HG03135 (cell line): Measurements from ENCODE around the gene FTO.

Experiments
- ATAC-seq: cut with Tn5 transposase; IDR thresholded peaks from one replicate; pipeline ENCODE4 v1.9.1; 2021; ENCODE audit warnings: mild to moderate bottlenecking, moderate library complexity; ENCODE audit not compliant: unreplicated experiment

FTO gene

DNA sequence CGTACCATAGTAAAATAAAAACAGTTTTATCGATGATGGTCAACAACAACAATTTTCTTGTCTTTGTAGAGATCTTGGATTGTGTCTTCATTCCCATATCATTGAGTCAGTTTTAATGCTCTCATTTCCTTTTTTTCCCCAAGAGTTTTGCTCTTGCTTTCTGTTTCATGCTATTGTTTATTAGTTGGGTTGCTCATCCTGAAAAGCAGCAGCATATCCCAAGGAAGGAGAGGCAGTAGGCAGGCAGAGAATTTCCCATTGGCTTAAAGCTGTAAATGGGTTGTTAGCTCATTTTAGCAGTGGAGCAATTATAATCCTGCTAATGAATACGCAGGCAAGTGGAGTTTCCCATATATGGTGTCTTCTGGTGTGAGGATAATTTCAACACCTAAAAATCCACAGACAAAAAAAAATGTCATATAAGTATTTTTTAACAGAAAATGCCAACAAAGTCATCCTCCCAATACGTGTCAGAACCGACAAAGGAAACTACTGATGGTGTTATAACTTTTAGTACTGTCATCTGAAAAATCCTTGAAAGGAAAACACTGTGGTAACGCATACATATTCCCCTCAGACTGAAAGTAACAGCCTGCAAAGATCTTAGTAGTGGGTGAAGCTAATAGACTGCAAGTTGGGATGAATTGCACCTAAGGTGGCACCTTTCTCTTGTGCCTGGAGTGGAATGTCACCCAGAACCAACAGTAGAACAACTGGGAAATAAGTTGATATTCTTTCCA lies 218.3 kb downstream of the FTO start:
- no peak for ATAC-seq

DNA sequence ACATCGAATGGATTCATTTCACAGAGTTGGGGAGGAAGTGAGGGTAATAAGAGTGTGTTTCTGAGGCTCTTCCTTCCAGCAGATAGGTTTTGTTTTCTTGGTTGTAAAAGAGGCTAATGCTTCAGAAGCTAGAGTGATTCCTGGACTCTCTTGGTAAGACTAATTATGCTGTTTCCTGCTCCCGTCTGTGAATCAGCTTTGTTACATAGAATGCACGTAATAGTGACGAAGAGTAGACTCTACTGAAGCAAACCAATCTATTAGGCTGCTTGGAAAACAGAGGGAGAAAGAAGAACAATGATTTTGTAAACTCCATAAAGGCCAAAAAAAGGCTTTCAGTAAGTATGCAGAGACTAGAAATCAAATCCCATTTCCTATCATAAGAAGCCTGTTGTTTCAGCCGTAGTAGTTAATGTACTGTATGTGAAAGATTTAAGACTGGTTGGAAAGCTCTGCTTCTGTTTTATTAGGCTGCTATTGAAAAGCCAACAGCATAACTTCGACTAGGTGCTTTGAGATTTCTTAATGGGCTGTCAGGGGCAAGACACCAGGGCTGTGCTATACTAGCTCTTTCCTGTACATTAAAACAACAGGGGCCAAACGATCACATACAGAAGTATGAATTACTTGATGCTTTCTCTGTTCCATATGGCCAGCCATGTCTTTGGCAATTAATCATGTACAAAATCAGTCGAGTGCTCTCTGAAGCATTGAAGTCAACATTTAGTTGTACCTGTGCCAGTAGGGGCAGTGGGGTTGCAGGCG lies 219.0 kb downstream of the FTO start:
- ATAC-seq: no peak

DNA sequence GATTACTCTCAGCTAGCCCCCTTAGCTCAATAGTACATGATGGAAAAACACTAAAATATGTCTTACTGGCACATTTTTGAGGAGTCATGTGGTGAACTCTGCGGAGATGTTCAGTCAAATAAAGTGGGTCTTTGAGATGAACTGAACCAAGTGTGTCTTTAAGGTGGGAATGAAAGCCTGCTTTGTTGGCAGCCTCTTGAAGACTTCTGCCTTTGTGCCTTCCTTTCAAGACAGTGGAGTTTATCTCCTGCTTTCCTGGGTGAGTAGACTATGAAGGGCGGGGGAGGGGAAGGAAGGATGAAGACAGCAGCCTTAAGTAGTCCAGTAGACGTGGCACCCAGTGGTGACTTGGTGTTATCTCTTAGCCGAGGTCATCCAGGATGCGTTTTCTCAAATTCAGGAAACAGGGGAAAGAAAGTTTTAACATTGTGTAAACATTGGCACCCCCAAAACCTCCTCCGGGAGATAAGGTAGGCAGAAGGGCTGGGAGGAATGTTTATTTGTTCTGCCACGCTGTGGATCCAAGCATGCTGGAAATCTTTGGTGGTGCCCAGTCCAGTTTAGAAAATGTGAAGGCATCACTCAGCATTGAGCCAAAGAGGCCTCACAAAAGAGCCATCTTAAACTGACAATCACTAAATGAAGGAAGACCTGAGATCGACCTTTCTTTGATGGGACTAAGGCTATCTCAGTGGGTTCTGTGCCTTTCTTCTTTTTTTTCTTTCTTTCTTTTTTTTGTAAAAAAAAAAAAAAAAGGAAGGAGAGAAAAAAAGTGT lies 220.6 kb downstream of the FTO start:
- no peak for ATAC-seq

DNA sequence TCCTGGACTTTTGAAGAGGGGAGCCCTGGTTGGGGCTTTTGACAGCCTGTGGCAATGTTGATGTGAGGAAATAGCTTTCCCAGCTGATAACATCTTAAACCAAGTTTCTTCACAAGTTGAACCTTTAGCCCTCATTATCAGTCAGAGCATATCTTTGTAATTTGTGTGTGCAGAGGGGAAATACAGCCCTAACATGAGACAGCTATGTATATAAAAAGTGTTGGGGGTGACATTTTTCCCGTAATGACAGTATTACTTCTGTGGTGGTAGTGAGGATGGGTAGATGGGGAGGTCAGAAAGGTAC lies 221.1 kb downstream of the FTO start:
- ATAC-seq: no peak

DNA sequence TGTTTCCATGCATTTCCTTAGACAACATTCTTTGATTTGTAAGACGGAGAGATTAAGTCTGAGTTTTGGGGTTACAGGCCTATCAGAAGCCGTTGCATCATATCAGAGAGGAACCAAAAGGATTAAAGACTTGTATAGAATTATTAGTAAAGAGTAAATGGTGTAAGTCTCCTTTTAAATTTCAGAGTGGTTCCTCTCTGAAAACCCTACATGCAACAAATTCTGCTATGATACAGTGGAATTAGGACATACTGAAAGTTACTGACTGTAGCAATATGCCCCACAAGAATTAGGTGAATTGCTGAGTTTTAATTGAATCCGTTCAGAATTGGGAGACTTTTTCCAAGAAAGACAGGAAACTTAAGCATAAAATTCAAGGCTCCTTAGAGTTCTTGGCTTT lies 221.6 kb downstream of the FTO start:
- ATAC-seq: no peak

DNA sequence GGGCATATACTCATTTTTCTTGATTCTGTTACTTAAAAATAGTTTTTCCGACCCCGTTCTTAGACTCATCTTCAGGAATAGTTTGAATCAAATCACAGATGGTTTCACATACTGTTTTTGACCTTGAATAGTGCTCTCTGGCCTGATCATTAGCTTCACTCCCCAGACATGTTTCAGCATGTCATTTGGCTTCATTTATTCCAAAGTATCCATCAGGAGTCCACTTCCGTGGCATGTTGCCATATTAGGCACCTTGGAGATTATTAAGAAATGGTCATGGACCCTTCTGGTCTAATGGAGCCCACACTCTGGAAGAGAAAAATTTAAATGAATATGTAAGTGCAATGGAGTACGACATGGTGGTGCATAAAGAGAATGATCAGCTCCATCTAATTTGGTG lies 222.3 kb downstream of the FTO start:
- no peak for ATAC-seq

DNA sequence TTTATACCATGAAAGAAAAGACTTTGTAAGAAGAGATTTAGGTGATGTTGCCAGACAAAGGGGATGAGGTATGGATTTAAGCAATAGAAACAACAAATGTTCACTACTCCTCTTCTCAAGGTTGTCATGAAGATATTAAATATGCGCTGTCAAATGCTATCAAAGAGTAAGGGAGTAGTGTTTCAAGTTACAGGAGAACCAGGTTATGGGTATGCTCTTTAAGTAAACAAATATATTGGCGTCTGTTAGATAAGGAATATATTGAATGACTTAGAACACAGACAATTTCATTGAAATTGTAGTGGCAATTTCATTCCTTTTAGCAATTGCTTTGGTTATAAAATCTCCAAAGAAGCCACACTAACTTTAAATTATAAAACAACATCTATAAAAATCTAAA lies 229.0 kb downstream of the FTO start:
- ATAC-seq: no peak

DNA sequence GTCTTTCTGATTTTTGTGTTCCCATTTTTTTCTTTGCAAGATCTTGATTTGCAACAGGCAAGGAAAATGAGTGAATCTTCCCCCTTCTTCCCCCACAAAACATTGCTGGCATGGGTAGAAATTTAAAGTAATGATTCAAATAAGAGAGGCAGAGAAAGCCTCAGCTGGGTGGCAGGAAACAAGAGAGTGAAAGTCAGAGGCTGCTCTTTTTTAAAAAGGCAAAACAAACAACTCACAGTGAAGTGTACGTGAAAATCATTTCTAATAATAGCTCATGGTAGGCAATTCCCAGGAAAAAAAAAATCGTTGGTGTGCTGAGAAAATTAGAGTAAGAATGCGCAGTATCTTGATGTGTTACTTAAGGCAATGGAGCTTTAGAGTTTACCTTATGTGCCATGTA lies 229.5 kb downstream of the FTO start:
- no peak for ATAC-seq

DNA sequence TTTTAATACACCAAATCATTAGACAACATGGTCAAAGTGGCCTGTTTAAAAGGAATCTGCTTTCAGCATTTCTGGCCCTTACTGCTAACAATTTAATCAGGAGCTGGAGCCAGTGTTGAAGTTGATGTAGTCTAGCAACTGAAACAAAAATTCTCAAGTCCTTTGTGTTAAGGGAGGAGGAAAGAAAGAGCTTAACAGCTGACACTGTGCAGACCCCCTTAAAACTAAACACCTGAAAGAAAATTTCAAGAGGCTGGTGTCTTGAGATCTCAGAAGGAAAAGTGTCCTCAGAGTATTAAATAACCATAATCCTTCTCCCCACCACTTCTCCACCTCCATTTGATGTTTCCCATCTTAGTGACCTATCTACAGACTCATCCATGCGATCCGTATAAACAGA lies 232.1 kb downstream of the FTO start:
- ATAC-seq: no peak

DNA sequence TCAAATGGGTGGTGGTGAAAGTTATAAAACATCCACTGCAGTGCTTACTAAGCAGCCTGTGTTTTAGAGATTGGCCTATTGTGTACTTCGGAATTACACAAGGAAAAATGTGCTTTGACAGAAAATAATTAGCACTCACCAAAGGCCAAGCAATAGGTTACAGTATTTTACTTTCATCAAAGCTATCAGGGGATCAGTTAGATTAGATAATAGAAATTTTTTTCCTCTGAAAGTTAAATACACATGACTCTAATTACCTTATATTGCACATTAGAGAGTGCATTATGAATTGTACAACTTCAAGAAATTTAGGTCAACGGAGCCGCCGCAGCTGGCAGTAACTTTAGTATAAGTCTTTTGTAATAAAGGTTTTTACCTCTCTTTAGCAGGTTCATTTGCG lies 232.6 kb downstream of the FTO start:
- ATAC-seq: no peak

DNA sequence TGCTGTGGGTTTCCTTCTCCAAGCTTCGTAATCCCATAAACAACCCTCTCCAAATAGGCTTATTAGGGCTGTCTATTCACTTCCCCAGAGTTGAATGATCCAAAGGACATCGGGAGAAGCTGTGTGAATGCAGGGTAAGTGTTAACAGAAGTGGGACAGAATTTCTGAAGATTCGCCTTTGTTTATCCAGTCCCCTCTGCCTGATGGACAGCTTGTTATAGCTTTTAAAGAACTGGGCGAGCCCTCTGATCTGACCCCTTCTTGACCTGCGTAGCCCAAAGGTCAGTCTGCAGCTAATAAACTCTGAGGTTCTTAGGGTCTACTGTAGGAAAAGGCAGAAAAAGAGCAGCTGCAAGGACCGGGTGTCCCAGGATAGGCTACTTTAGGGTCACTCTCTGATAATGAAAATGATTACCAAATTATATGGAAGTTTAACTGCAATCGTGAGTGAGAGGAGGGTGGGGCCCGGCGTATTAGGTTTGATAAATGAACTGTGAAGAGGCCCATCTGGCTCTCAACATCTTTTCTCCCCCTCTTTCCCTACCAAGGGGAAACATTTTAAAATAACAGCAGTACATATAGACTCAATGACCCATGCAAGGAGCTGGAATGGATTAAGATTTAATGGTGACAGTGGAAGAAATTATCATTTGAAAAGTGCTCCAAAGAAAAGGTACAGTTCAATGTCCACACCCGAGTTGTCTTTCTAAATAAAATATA lies 233.4 kb downstream of the FTO start:
- no peak for ATAC-seq

DNA sequence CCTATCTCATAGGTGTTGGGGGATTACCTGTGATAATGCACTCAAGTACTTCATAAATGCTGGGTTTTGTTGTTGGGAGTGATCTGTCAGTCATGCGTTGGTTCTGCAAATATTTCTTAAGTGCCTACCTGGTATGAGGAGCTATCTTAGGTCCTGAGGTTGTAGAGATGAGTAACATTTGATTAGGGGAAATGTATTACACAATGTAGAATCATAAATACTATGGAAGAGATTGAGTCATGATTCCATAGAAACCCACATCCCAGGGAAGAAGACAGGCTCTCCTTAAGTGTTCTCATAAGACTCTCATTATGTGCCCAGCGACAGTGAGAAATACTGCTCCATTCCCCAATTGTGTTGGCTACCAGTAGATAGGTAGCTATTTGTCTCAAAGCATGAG lies 240.1 kb downstream of the FTO start:
- no peak for ATAC-seq

DNA sequence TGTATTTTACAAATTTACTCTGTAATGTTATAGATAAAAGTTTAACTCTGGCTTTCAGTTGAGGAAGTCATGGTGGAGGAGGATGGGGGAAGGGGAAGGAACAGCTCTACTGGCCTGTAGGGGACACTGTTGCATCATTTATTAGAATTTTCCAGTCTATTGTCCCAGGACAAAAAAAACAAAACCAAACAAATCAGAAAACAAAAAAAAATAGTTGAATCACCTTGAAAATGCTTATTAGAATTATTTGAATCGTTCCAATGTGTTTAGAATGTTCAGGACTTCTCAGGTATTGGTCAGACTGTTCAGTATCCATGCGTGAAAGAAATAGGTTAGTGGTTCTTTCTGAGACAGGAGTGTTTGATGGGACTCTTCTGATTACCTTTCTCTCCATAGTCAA lies 242.0 kb downstream of the FTO start:
- no peak for ATAC-seq

DNA sequence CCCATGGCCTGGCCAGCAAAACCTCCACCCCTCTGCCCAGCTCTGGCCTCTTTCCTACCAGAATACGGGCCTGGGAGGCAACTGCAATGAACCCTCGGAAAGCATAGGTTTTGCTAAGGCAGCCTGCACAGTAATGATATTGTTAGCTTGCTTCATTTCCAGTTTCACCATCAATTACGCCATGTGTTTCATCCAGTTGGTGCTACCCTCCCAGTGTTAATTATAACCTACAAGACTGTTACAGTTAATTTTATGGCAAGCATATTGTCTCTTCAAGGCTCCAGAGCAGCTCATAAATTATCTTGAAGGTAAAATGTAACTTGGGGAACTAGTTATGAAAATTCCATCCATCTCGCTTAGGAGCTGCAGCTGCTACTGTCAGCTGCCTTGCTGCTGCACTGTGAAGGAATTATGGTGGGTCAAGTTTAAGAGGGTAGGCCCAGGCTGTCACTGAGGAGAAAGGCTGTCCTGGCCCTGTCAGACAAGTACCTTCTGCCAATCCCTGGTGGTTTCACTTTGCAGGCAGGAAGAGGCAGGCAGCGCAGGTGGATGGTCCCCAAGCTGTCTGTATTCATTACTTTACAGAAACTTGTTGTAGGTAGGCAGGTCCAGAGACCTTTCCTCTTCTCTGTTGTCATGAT lies 242.9 kb downstream of the FTO start:
- ATAC-seq: no peak

DNA sequence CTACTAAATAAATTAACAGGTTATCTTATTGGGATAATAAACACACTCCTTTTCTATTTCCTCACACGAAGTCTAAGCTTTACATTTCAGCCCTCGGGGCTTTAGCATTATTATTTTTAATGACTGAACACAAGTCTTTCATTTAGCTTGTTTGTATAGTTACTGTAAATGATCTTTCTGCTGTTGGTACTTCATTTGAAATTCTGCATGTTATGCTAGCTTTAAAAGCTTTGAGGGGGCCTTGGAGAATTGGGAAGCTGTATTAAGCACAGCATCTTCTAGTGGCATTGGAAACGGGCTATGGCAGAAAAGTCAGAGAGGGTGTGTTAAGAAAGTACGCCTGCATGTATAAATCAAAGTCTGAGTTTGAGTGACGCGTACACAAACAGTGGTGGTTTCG lies 243.7 kb downstream of the FTO start:
- no peak for ATAC-seq

DNA sequence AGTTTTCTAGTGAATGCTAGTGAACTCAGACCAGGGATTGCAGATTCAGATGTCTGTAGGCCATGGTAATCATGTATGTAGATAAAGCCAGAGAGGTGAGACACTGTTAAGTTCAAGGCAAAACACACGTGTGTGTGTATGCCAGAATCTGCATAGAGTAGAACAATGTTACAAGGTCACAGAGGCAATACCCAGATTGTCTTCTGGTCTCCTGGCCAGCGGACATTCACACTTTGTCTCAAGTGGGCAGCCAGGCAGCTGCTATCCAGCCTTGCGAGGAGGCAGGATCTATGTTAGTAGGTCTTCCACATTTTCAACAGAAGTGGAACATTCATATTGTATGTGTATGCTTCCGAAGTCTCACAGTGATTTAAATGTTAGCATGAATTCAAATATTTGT lies 244.4 kb downstream of the FTO start:
- ATAC-seq: no peak

DNA sequence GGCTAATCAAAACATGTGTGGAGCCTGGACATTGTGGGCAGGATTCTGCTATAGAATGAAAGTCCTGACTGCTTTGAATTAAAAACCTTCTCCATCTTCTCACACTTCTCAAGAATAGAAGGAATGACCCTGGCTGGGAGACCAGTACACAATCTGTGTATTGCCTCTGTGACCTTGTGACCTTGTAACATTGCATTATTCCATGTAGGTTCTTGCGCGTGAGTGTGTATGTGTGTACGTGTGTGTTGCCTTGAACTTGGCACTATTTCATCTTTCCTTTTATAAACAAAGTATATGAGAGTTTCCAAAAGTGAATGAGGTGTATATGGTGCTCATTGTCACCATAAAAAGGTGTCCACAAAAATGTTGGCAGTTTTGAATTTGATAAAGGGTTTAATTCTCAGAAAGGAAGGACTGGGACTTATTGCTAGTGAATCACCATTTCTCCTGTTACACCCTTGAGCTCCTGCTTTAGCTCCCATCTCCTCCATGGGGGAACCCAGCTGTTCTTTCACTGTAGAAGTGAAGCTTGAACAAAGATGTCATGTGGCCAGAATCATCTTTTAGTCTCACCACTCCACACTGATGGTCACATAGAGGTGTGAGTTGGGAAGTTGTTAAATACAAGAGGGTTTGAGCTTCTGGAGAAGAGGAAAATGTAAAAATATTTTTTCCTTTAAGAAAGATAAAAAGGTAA lies 244.9 kb downstream of the FTO start:
- ATAC-seq: no peak

DNA sequence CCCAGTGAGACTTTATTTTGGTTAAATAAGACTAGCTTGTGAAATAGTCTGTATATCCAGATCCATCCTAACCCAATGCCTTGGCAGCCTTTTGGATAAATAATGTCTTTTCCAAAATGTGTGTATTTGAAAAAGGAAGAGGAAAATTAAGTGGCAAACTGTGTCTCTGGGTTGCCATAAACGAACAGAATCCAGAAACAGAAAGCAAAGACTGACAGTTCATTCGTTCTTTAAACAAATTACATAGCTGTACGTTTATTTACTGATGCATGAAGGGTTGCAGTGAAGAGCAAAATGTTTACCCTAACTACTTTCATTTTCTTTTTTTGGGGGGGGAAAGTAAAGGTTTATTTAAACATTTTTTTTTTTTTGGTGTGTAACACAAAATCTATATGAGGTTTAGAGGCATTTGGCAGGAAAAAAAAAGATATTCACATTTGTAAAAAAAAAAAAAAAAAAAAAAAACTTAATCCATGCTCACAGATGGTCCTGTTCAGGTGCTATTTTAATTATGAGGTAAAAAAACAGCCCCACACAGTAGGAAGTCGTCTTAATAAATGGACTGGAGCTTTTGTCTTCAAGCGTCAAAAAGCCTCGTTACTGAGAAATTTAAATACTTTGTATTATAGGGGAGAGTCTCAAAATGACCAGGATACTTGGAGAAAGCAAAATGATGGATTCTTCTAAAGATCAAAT lies 245.9 kb downstream of the FTO start:
- ATAC-seq: no peak

DNA sequence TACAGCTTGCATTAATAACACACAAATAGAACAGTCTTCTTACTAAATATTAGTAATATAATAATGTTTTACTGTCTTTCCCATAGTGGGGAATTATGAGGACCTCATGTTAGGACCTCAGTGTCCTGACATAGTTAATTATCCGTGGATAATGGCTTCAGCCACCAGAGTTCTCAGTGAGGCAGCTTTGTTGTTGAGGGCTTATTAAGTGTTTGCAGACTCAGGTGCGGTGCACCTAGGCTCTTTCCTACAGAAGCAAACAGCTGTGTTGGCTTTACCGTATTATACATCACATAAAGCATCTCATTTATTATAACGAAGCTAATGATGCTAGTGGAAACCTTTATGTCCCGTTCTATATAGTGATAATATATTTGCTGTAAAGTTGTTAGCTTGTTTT lies 246.7 kb downstream of the FTO start:
- no peak for ATAC-seq
